Karpas-422 (cell line): ENCODE measurements around the gene TTC27. TPM values are rescaled to one million over a fixed set of nuclear protein-coding genes. Genes with fewer than 3 reads are reported as not detected.
A peak's percentile ranks its signal among the peaks of the same experiment; 100 is the strongest.
"Not testable (repeated sequence)": the region's sequence is repeated elsewhere in the genome, so short reads cannot be mapped to it uniquely, and the experiment has no call there.

ENCODE experiments used
- DNase-seq: peaks from one replicate; pipeline ENCODE4 v3.0.0-alpha.2; 2015
- H2AFZ ChIP-seq: fragments of 200-600 bp; sonication (generic); 2 replicates; pipeline ENCODE4 v1.6.1; 2014; ENCODE audit warnings: antibody characterized with exemption, low read length, mixed read lengths
- H3K27ac ChIP-seq: fragments of 200-600 bp; sonication (generic); 2 replicates; pipeline ENCODE4 v1.5.1; 2014; ENCODE audit warnings: mild to moderate bottlenecking, low read length, moderate library complexity
- H3K27me3 ChIP-seq: fragments of 200-600 bp; sonication (generic); 2 replicates; pipeline ENCODE4 v1.6.1; 2014; ENCODE audit warnings: low read length, mixed read lengths
- H3K36me3 ChIP-seq: fragments of 200-600 bp; sonication (generic); 2 replicates; pipeline ENCODE4 v1.6.1; 2014; ENCODE audit warnings: low read length, mixed read lengths; ENCODE audit not compliant: insufficient read depth
- H3K4me1 ChIP-seq: fragments of 200-600 bp; sonication (generic); 2 replicates; pipeline ENCODE4 v1.6.1; 2014; ENCODE audit warnings: mild to moderate bottlenecking, low read length, mixed read lengths
- H3K4me2 ChIP-seq: fragments of 200-600 bp; sonication (generic); 2 replicates; pipeline ENCODE4 v1.6.1; 2014; ENCODE audit warnings: low read length, low read depth, mild to moderate bottlenecking; ENCODE audit not compliant: poor library complexity, severe bottlenecking
- H3K4me3 ChIP-seq: fragments of 200-600 bp; sonication (generic); 2 replicates; pipeline ENCODE4 v1.5.1; 2014; ENCODE audit warnings: mild to moderate bottlenecking, antibody characterized with exemption, low read length, mixed read lengths
- H3K79me2 ChIP-seq: fragments of 200-600 bp; sonication (generic); 2 replicates; pipeline ENCODE4 v1.6.1; 2014; ENCODE audit warnings: mild to moderate bottlenecking, low read length, mixed read lengths
- H3K9ac ChIP-seq: fragments of 200-600 bp; sonication (generic); 2 replicates; pipeline ENCODE4 v1.6.0; 2014; ENCODE audit warnings: low read length
- H3K9me2 ChIP-seq: fragments of 200-600 bp; sonication (generic), shearing (Covaris generic); replicated peaks from 2 replicates; pipeline ENCODE4 v1.6.0; 2014; ENCODE audit warnings: mild to moderate bottlenecking, low read length, moderate library complexity; ENCODE audit not compliant: insufficient read depth
- H3K9me3 ChIP-seq: fragments of 300-700, 200-600 bp; sonication (generic); 2 replicates; pipeline ENCODE4 v1.6.1; 2014; ENCODE audit warnings: low read length, mixed read lengths
- H4K20me1 ChIP-seq: fragments of 200-600 bp; sonication (generic); 2 replicates; pipeline ENCODE4 v1.6.1; 2014; ENCODE audit warnings: mild to moderate bottlenecking, antibody characterized with exemption, low read length, low read depth; ENCODE audit not compliant: insufficient read depth
- total RNA-seq: library from RNA; depleted of rRNA; stranded (reverse); fragments of >200 nt; shearing (Covaris generic); gene quantifications from 2 replicates; pipeline ENCODE4 v1.2.3, GENCODE V29; 2014; ENCODE audit warnings: low replicate concordance

Gene TTC27
- total RNA-seq, 1 experiment from 2014 or later: 26.8 TPM

GRCh38 chr2:32752952-32753351, 125.1 kb downstream of the TTC27 start:
- Histone ChIP-seq H3K27me3 (no peaks in the 10 kb centered on the region), H3K9me2 (no peaks in the 10 kb centered on the region), H3K4me3 (no peak overlapping the region; the same call in 1 of the 2 replicates), H3K9ac (no peak overlapping the region), H3K36me3 (no peaks in the 10 kb centered on the region), H3K79me2 (no peaks in the 10 kb centered on the region), H3K4me1 (peaks cover 28% of the 10 kb centered on the region), H3K9me3 (no peaks in the 10 kb centered on the region), H3K27ac (peak overlapping the region; percentile 81), H3K4me2 (peak overlapping the region; percentile 52), H2AFZ (no peak overlapping the region), H4K20me1 (no peaks in the 10 kb centered on the region)
- DNase-seq: no peak

GRCh38 chr2:32754676-32755075, 126.8 kb downstream of the TTC27 start:
- not testable (repeated sequence) for H2AFZ ChIP-seq, H3K79me2 ChIP-seq, H3K4me3 ChIP-seq, H3K9ac ChIP-seq, H3K4me2 ChIP-seq, H4K20me1 ChIP-seq, H3K9me2 ChIP-seq, H3K36me3 ChIP-seq, H3K27ac ChIP-seq, H3K9me3 ChIP-seq, DNase-seq, H3K27me3 ChIP-seq
- H3K4me1 ChIP-seq: peaks cover 28% of the 10 kb centered on the region

GRCh38 chr2:32755666-32756065, 127.8 kb downstream of the TTC27 start:
- peak overlapping the region; percentile 26; the same call in 1 of the 2 replicates for H3K4me3 ChIP-seq
- no peak overlapping the region for H3K9ac ChIP-seq
- H3K9me2 ChIP-seq: no peaks in the 10 kb centered on the region
- H3K27ac ChIP-seq: no peak overlapping the region
- peaks cover 7% of the 10 kb centered on the region; the same call in 1 of the 2 replicates for H3K36me3 ChIP-seq
- no peaks in the 10 kb centered on the region for H3K27me3 ChIP-seq
- DNase-seq: no peak
- peaks cover 28% of the 10 kb centered on the region for H3K4me1 ChIP-seq
- H3K79me2 ChIP-seq: no peaks in the 10 kb centered on the region
- H2AFZ ChIP-seq: no peak overlapping the region
- no peaks in the 10 kb centered on the region for H3K9me3 ChIP-seq
- no peaks in the 10 kb centered on the region for H4K20me1 ChIP-seq
- peak overlapping the region; percentile 27 for H3K4me2 ChIP-seq

- Histone ChIP-seq H3K27ac (no peak overlapping the region), H3K9me3 (no peaks in the 10 kb centered on the region), H2AFZ (no peak overlapping the region), H3K4me1 (peaks cover 27% of the 10 kb centered on the region), H3K4me2 (peak overlapping the region; percentile 27), H3K27me3 (no peaks in the 10 kb centered on the region), H3K79me2 (no peaks in the 10 kb centered on the region), H4K20me1 (no peaks in the 10 kb centered on the region), H3K9ac (no peak overlapping the region; the same call in 1 of the 2 replicates), H3K9me2 (no peaks in the 10 kb centered on the region), H3K4me3 (peak overlapping the region; percentile 26; the same call in 1 of the 2 replicates), H3K36me3 (peaks cover 7% of the 10 kb centered on the region; the same call in 1 of the 2 replicates)
- DNase-seq: no peak
Observed at GRCh38 chr2:32756074-32756727, 128.4 kb downstream of the TTC27 start.

- Histone ChIP-seq H3K36me3 (peaks cover 7% of the 10 kb centered on the region; the same call in 1 of the 2 replicates), H3K4me1 (peaks cover 7% of the 10 kb centered on the region), H3K27me3 (no peaks in the 10 kb centered on the region), H3K9ac (no peak overlapping the region), H2AFZ (no peak overlapping the region), H3K9me2 (no peaks in the 10 kb centered on the region), H3K79me2 (no peaks in the 10 kb centered on the region), H4K20me1 (no peaks in the 10 kb centered on the region), H3K9me3 (no peaks in the 10 kb centered on the region), H3K27ac (no peak overlapping the region), H3K4me2 (no peak overlapping the region), H3K4me3 (no peak overlapping the region)
- no peak for DNase-seq
Observed at GRCh38 chr2:32758232-32758631, 130.4 kb downstream of the TTC27 start.

GRCh38 chr2:32760628-32761027, 132.8 kb downstream of the TTC27 start:
- no peak overlapping the region for H3K4me2 ChIP-seq

GRCh38 chr2:32768387-32769174, 140.7 kb downstream of the TTC27 start:
- Histone ChIP-seq H3K27me3 (no peaks in the 10 kb centered on the region), H3K4me1 (peaks cover 18% of the 10 kb centered on the region), H2AFZ (no peak overlapping the region), H3K9me2 (no peaks in the 10 kb centered on the region), H3K9me3 (no peaks in the 10 kb centered on the region), H3K9ac (no peak overlapping the region), H3K4me2 (no peak overlapping the region), H3K4me3 (no peak overlapping the region), H3K79me2 (peaks cover 4% of the 10 kb centered on the region; the same call in 1 of the 2 replicates), H3K27ac (no peak overlapping the region), H3K36me3 (no peaks in the 10 kb centered on the region), H4K20me1 (no peaks in the 10 kb centered on the region)
- DNase-seq: no peak

More at GRCh38 chr2:32760628-32761027, 132.8 kb downstream of the TTC27 start:
- Histone ChIP-seq H3K9me2 (no peaks in the 10 kb centered on the region), H3K79me2 (no peaks in the 10 kb centered on the region), H3K9ac (no peak overlapping the region), H3K4me3 (no peak overlapping the region), H4K20me1 (no peaks in the 10 kb centered on the region), H3K27ac (no peak overlapping the region), H3K27me3 (no peaks in the 10 kb centered on the region), H2AFZ (no peak overlapping the region), H3K4me1 (peaks cover 12% of the 10 kb centered on the region), H3K36me3 (peaks cover 7% of the 10 kb centered on the region; the same call in 1 of the 2 replicates), H3K9me3 (no peaks in the 10 kb centered on the region)
- DNase-seq: no peak

GRCh38 chr2:32770360-32770759, 142.5 kb downstream of the TTC27 start:
- no peaks in the 10 kb centered on the region for H3K36me3 ChIP-seq
- no peak overlapping the region for H3K9ac ChIP-seq
- no peak for DNase-seq
- no peaks in the 10 kb centered on the region for H3K9me2 ChIP-seq
- peaks cover 5% of the 10 kb centered on the region; the same call in 1 of the 2 replicates for H3K79me2 ChIP-seq
- H3K27me3 ChIP-seq: no peaks in the 10 kb centered on the region
- H4K20me1 ChIP-seq: no peaks in the 10 kb centered on the region
- H2AFZ ChIP-seq: no peak overlapping the region
- peaks cover 14% of the 10 kb centered on the region for H3K4me1 ChIP-seq
- no peak overlapping the region for H3K27ac ChIP-seq
- H3K4me2 ChIP-seq: no peak overlapping the region
- no peak overlapping the region for H3K4me3 ChIP-seq
- H3K9me3 ChIP-seq: no peaks in the 10 kb centered on the region
